NCI-H1930 (cell line): Measurements from ENCODE around the gene MYRIP.
"Not testable (repeated sequence)": the region's sequence is repeated elsewhere in the genome, so short reads cannot be mapped to it uniquely, and the experiment has no call there.

ENCODE experiments used
- DNase-seq, 2 experiments: peaks; one replicate each; lab custom pipeline; 2025; lab: John Stamatoyannopoulos, UW

MYRIP gene

GRCh38 chr3:40037582-40037981, 228.2 kb downstream of the MYRIP start:
- no peak for DNase-seq

DNA sequence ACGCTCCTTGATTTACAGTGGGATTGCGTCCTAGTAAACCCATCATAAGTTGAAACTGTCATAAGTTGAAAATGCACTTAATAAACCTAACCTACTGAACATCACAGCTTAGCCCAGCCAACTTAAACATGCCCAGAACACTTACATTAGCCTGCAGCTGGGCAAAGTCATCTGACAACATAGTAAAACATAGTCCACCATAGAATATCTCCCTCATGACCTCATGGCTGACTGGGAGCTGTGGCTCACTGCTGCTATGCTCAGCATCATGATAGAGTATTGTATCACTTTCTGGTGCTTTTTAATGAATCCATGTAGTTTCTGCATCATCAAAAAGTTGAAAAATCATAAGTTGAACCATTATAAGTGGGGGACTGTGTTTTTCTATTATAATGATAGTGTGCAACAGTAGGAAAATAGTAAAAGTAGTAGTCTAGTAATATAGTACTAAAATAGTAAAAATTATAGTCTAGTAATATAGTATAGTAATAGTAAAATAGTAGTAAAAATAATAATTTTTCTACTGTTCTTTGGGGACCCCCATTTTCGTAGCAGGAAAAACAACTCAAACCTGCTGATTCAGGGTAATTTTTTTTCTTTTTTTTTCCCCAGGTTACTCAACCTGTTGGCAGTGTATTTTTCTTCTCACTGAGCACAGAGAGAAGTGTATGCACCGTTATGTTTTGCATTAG, 233.5 kb downstream of the MYRIP start:
- no peak for DNase-seq

- no peak for DNase-seq
Observed at GRCh38 chr3:40043444-40043755, 234.0 kb downstream of the MYRIP start.

DNA sequence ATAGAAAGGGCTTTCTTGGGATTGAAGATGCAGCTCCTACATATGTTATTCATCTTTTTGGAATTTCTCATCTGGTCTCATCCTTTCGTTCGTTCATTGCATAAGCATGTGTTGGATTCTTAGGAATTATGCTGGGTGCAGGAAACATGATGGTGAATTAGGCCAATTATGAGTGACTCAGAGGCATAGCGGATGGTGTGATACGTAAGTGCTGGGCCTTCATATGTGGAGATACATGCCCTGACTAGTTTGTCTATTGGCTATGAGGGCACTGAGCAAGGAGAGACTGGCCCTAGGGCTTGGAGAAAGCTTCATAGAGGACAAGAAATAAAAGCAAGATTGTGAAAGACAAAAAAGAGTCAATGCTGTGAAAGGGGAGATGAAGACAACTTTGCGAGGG, 235.1 kb downstream of the MYRIP start:
- no peak for DNase-seq

- DNase-seq = no peak
Observed at GRCh38 chr3:40045051-40045450, 235.6 kb downstream of the MYRIP start.

- DNase-seq = no peak
Observed at GRCh38 chr3:40046149-40046548, 236.7 kb downstream of the MYRIP start.

DNA sequence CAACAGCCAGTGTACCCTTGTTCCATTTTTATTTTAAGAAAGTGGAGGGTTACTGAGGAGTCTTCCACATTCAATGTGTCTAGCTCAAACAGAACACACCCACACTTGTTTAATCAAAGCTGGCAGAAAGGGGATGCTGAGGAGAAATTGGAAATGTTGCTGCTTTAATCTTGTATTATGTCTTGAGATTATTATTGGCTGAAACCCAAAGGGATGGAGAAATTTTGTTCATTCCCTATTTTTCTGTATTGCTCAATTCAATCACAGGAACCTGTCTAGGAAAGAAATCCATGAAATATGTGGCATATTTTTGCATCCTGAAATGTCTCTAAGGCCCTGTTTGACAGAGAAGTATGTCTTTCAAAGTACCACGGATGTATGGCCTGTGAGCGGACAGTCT, 238.0 kb downstream of the MYRIP start:
- DNase-seq = no peak

DNA sequence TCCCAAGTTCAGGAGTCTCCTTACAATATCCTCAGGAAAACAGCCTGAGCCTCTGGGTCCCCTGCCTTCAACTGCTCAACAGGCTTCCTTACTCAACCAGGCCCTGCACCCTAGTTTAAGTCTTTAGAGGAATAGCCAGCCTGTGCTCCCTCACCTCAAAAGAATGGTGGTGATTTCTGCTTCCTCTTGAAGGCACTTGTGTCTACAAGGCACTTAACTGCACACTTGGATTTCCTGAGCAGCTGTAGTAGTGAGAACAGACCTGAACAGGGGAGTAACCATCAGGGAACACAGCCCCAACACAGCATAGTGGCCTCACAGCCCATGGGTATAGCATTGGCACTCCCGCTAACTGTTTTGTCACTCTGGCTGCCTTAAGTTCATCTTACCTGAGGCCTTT, 244.3 kb downstream of the MYRIP start:
- DNase-seq = no peak

GRCh38 chr3:40054568-40055222, 245.3 kb downstream of the MYRIP start:
- no peak for DNase-seq

GRCh38 chr3:40055361-40055760, 246.0 kb downstream of the MYRIP start:
- DNase-seq = no peak

- no peak for DNase-seq
Observed at GRCh38 chr3:40055956-40056355, 246.5 kb downstream of the MYRIP start.

GRCh38 chr3:40057077-40057476, 247.7 kb downstream of the MYRIP start:
- DNase-seq = no peak

DNA sequence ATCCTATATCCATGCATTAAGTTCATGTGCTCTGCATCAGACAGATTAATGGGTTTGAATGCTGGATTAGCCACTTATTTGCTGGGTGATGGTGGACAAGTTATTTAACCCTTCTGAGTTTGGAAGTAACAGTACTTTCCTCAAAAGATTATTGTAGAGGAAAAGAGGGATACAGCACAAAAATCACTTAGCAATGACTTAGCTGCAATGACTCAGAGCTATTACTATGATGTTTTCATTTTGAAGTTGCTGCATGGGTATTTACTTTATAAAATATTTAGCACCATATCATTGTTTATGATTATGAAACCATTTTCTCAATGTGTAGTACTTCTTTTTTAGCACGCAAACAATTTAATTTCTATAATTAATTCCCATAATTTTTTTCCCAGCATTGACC, 248.4 kb downstream of the MYRIP start:
- DNase-seq = no peak

DNA sequence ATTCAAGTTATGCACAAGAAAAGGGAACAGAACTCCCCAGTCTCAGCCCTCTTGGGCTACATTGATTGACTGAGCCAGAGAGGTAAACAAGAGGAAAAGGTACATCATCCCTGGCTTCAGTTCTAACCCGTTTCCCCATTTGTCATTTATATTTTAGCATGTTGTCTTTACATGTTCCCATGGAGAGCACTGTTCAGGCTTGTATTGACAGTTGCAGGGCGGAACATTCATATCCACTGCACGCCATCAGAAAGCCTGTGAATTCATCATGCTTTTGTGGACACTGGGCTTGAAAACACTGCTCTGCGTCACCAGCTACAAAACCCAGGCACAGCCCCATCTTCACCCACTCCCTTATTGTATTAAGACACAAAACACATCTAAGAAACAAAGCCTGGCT, 259.2 kb downstream of the MYRIP start:
- no peak for DNase-seq

- DNase-seq = no peak
Observed at GRCh38 chr3:40070816-40071215, 261.4 kb downstream of the MYRIP start.

- no peak for DNase-seq
Observed at GRCh38 chr3:40071683-40072238, 262.4 kb downstream of the MYRIP start.

GRCh38 chr3:40073310-40074007, 264.1 kb downstream of the MYRIP start:
- no peak for DNase-seq

GRCh38 chr3:40077139-40077538, 267.7 kb downstream of the MYRIP start:
- not testable (repeated sequence) for DNase-seq

GRCh38 chr3:40077828-40078492, 268.6 kb downstream of the MYRIP start:
- DNase-seq = not testable (repeated sequence)

GRCh38 chr3:40078590-40078989, 269.2 kb downstream of the MYRIP start:
- DNase-seq = no peak

GRCh38 chr3:40079203-40079846, 269.9 kb downstream of the MYRIP start:
- no peak for DNase-seq

- DNase-seq = no peak
Observed at GRCh38 chr3:40079847-40080240, 270.4 kb downstream of the MYRIP start.
